Measurements from ENCODE around the gene GPT2.
A peak's percentile ranks its signal among the peaks of the same experiment; 100 is the strongest.

DNA sequence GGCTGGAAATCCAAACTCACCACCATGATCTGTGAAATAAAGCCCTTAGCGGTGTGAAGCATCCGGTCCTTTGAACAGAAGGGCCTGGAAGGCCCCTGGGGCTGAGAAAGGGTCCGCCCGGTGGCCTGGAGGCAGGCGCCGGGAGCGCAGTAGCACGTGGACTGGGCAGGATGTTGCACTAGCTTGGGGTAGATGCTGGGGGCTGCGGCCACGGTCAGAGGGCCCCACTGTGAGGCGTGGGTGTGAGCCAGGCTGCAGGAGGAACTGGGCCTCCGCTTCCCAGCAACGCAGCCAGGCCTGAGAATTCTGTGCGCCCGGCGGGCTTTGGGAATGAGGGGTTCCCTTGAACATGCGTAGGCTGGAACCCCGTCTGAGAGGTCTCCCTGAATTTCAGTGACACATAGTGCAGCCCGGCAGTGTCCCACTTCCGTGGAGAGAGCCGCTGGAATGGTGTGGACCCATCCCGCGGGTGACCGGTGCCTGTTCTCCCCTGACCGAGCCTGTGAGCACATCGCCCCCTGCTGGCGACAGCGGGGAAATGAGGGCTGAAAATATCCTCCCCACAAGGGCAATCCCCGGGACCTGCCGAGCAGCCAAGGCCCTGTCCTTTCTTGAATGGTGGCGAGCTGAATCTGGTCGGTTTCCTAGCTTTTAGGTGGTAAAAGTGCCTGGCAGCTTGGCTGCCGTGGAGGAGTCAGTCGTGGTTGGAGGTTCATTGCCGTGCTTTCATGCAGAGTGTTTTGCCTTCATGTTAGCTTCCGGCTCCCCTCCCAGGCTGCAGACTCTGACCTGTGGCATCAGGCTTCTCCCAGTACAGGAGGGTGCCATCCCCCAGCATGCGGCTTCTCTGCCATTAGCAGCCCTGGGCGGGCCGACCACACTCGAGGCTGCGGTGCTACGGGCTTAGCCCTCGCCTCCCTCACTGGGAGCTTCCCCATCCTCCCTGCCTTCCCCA, 45.5 kb downstream of the GPT2 start:
- TF ChIP-seq, protein P1, sequence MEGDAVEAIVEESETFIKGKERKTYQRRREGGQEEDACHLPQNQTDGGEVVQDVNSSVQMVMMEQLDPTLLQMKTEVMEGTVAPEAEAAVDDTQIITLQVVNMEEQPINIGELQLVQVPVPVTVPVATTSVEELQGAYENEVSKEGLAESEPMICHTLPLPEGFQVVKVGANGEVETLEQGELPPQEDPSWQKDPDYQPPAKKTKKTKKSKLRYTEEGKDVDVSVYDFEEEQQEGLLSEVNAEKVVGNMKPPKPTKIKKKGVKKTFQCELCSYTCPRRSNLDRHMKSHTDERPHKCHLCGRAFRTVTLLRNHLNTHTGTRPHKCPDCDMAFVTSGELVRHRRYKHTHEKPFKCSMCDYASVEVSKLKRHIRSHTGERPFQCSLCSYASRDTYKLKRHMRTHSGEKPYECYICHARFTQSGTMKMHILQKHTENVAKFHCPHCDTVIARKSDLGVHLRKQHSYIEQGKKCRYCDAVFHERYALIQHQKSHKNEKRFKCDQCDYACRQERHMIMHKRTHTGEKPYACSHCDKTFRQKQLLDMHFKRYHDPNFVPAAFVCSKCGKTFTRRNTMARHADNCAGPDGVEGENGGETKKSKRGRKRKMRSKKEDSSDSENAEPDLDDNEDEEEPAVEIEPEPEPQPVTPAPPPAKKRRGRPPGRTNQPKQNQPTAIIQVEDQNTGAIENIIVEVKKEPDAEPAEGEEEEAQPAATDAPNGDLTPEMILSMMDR (IDR thresholded peaks at IDR 0.05) = peak; percentile 89
- TF ChIP-seq EZH2 (IDR thresholded peaks at IDR 0.05) (no peak), EZH2phosphoT487 (IDR thresholded peaks at IDR 0.05) (no peak)

Measured in neural progenitor cell (in vitro differentiated cells).